ENCODE measurements around the gene FLT3LG. TPM values are rescaled to one million over a fixed set of nuclear protein-coding genes. Genes with fewer than 3 reads are reported as not detected.
A peak's percentile ranks its signal among the peaks of the same experiment; 100 is the strongest.
"Not testable (repeated sequence)": the region's sequence is repeated elsewhere in the genome, so short reads cannot be mapped to it uniquely, and the experiment has no call there.

Gene FLT3LG
- total RNA-seq, 4 donors from 2014 or later, result 5.5 to 11.5 (median 10.4) TPM

DNA sequence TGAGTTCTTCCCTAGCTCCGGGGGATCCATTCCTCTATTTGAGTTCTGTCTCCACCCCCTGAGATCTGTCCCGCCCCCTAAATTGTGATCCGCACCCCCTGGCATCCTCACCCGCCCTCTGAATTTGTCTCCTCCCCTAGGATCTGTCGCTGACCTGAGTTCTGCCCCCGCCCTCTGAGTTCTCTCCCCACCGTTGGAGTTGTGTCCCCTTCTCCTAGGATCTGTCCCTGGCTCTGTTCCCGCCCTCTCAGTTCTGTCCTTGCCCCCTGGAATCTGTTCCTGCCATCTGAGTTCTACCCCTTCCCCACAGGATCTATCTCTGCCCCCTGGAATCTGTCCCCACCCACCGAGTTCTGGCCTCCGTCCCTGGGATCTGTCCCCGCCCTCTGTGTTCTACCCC, 31.7 kb upstream of the FLT3LG start:
- no peaks in the 10 kb centered on the region for H3K9me3 ChIP-seq
- DNase-seq (ENCODE audit: extremely low spot score), result no peak
- peak overlapping the region; percentile 71 to 90 (median 76) for H3K27ac ChIP-seq (replicated peaks in 1 of 4)
- H3K4me1 ChIP-seq, result peaks cover 17 to 41% (median 32%) of the 10 kb centered on the region in 4 donors
- intact Hi-C loops (cut with DNase I), result loop anchor here (5.0 kb wide), 2 partner anchors 175 to 215 kb away; no protein-coding TSS in a partner anchor
- H3K4me3 ChIP-seq, result peak overlapping the region; percentile 58 to 84 (median 64)
- peaks cover 0 to 14% (median 8%) of the 10 kb centered on the region in 4 donors for H3K36me3 ChIP-seq
- TF ChIP-seq EP300 (IDR thresholded peaks at IDR 0.05) (no peak), POLR2AphosphoS5 (IDR thresholded peaks at IDR 0.05) (no peak), POLR2A (IDR thresholded peaks at IDR 0.05; ENCODE audit: low read depth) (no peak)
- TF ChIP-seq, protein P1, sequence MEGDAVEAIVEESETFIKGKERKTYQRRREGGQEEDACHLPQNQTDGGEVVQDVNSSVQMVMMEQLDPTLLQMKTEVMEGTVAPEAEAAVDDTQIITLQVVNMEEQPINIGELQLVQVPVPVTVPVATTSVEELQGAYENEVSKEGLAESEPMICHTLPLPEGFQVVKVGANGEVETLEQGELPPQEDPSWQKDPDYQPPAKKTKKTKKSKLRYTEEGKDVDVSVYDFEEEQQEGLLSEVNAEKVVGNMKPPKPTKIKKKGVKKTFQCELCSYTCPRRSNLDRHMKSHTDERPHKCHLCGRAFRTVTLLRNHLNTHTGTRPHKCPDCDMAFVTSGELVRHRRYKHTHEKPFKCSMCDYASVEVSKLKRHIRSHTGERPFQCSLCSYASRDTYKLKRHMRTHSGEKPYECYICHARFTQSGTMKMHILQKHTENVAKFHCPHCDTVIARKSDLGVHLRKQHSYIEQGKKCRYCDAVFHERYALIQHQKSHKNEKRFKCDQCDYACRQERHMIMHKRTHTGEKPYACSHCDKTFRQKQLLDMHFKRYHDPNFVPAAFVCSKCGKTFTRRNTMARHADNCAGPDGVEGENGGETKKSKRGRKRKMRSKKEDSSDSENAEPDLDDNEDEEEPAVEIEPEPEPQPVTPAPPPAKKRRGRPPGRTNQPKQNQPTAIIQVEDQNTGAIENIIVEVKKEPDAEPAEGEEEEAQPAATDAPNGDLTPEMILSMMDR (IDR thresholded peaks at IDR 0.05), result no peak
- H3K27me3 ChIP-seq, result peaks cover 0 to 58% (median 31%) of the 10 kb centered on the region in 4 donors
- 7% methylated on average over 11 of the region's 11 CpGs for WGBS

DNA sequence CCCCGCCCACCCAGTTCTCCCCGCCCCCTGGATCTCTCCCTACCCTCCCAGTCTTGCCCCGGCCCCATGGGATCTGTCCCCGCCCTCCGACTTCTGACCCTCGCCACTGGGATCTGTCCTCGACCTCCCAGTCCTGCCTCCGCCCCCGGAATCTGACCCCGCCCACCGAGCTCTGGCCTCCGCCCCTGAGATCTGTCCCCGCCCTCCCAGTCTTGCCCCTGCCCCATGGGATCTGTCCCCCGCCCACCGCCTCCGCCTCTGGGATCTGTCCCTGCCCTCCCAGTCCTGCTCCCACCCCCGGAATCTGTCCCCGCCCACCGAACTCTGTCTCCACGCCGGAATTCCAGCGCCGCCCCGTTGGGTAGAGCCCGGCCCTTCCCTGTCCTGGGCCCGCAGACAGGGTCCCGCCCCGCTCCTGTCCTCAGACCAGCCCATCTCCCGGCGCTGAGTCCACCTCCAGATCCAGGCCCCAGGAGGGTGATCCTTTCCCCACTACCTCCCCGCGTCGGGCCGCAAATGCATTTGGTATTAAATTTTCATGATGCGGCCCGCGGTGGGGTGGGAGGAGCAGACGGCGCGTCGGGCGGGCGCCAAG, 31.1 kb upstream of the FLT3LG start:
- Histone ChIP-seq H3K4me1 (peaks cover 17 to 46% (median 35%) of the 10 kb centered on the region in 4 donors), H3K4me3 (peak overlapping the region; percentile 58 to 84 (median 64)), H3K27ac (replicated peaks in 1 of 4) (peak overlapping the region; percentile 71 to 90 (median 76)), H3K9me3 (no peaks in the 10 kb centered on the region), H3K27me3 (peaks cover 0 to 53% (median 28%) of the 10 kb centered on the region in 4 donors), H3K36me3 (peaks cover 0 to 19% (median 10%) of the 10 kb centered on the region in 4 donors)
- peak; percentile 98 for DNase-seq (ENCODE audit: extremely low spot score)
- WGBS, result 0% methylated on average over 14 of the region's 43 CpGs
- no peak for TF ChIP-seq POLR2A (IDR thresholded peaks at IDR 0.05; ENCODE audit: low read depth)
- peak in 1 of 2 donors; percentile 38 for TF ChIP-seq POLR2AphosphoS5 (IDR thresholded peaks at IDR 0.05)
- intact Hi-C loops (cut with DNase I), result loop anchor here (1.0 to 5.0 kb wide), 3 partner anchors 51 to 216 kb away; no protein-coding TSS in a partner anchor

DNA sequence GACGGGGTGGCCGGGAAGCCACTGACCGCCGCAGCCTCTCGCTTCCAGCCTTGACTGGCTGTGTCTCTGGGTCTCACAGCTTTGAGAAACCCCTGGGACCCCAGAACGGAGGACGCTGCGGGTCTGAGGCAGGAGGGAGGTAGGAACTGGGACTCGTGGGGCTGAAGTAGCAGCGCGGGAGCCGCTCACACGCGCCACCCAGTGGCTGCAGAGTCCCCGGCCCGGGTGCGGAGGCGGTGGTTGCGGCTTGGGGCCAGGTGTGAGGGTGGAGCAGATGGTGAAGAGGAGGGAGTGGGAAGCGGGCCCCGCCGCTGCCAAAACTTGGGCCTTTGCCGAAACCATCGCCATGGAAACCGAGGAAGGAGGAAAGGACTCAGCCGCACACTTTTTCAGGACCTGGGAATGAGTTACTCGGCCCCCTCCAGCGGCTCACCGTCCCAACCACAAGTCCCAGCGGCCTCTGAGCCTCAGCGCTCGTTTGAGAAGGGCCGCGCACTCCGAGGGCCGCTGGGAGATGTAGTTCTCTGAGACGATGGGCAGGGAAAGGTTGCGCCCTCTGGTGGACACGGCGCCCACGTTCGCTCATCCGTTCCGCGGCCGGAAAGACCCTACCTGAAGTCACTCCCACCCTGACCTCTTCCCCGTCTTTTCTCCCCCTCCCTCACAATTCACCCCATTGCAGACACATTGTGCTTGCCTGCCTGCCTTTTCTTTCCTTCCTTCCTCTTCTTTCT, 30.5 kb upstream of the FLT3LG start:
- TF ChIP-seq, protein P1 (IDR thresholded peaks at IDR 0.05), result peak; percentile 74 to 86 (median 75)
- TF ChIP-seq POLR2A (IDR thresholded peaks at IDR 0.05; ENCODE audit: low read depth) (no peak), POLR2AphosphoS5 (IDR thresholded peaks at IDR 0.05) (peak; percentile 53 to 75)
- peaks cover 0 to 46% (median 25%) of the 10 kb centered on the region in 4 donors for H3K27me3 ChIP-seq
- under 1% methylated on average over 24 of the region's 47 CpGs for WGBS
- intact Hi-C loops (cut with DNase I), result loop anchor here (1.0 to 5.0 kb wide), 3 partner anchors 51 to 216 kb away; no protein-coding TSS in a partner anchor
- H3K4me3 ChIP-seq, result peak overlapping the region; percentile 58 to 84 (median 64)
- no peaks in the 10 kb centered on the region for H3K9me3 ChIP-seq
- peak overlapping the region; percentile 71 to 90 (median 76) for H3K27ac ChIP-seq (replicated peaks in 1 of 4)
- peak; percentile 98 for DNase-seq (ENCODE audit: extremely low spot score)
- peaks cover 17 to 53% (median 37%) of the 10 kb centered on the region in 4 donors for H3K4me1 ChIP-seq
- H3K36me3 ChIP-seq, result peaks cover 0 to 26% (median 14%) of the 10 kb centered on the region in 4 donors

DNA sequence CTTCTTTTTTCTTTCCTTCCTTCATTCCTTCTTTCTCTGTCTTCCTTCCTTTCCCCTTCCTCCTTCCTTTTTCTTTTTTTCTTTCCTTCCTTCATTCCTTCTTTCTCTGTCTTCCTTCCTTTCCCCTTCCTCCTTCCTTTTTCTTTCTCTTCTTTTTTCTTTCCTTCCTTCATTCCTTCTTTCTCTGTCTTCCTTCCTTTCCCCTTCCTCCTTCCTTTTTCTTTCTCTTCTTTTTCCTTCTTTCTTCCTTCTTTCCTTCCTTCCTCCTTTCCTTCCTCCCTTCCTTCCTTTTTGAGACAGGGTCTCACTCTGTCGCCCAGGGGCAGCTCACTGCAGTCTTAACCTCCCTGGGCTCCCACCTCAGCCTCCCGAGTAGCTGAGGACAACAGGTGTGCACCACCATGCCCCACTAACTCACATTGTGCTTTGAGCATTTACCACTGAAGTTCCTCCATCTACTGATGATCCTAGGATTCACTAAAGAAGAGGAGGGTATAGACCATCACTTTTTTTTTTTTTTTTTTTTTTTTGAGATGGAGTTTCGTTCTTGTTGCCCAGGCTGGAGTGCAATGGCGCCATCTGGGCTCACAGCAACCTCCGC, 29.8 kb upstream of the FLT3LG start:
- H3K9me3 ChIP-seq; DNase-seq (ENCODE audit: extremely low spot score); H3K4me3 ChIP-seq: not testable (repeated sequence)
- intact Hi-C loops (cut with DNase I), result loop anchor here (5.0 kb wide), 2 partner anchors 177 to 217 kb away; no protein-coding TSS in a partner anchor
- Histone ChIP-seq H3K4me1 (peaks cover 17 to 53% (median 37%) of the 10 kb centered on the region in 4 donors), H3K27ac (replicated peaks in 1 of 4) (peak overlapping the region in 2 of 4 donors; percentile 71 to 76), H3K27me3 (peaks cover 0 to 40% (median 22%) of the 10 kb centered on the region in 4 donors), H3K36me3 (peaks cover 5 to 32% (median 19%) of the 10 kb centered on the region in 4 donors)
- WGBS, result 55% methylated on average over 3 of the region's 5 CpGs

DNA sequence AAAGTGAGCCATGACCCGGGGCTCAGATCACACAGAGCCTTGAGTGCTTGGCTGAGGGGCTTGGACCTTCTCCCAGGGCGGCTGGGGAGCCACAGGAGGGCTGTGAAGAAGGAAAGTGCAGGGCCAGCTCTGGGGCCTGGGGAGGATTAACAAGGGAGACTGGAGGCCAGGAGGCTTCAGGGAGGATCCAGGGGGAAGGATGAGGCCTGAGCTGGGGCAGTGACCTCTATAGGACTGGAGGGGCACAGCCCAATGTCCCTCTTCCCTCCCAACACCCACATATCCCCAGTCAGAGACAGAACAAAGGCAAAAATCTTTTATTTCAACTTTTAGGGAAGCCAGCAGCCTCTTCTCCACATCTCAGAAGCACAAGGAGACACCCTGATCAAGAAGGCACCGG, 28.0 kb upstream of the FLT3LG start:
- TF ChIP-seq, protein P1 (IDR thresholded peaks at IDR 0.05), result no peak
- TF ChIP-seq POLR2AphosphoS5 (IDR thresholded peaks at IDR 0.05) (no peak), POLR2A (IDR thresholded peaks at IDR 0.05; ENCODE audit: low read depth) (no peak), EP300 (IDR thresholded peaks at IDR 0.05) (no peak)
- intact Hi-C loops (cut with DNase I), result no loop called here
- Histone ChIP-seq H3K27ac (replicated peaks in 1 of 4) (no peak overlapping the region), H3K36me3 (peaks cover 5 to 44% (median 25%) of the 10 kb centered on the region in 4 donors), H3K27me3 (peaks cover 0 to 22% (median 11%) of the 10 kb centered on the region in 4 donors), H3K9me3 (no peaks in the 10 kb centered on the region), H3K4me3 (no peak overlapping the region), H3K4me1 (peaks cover 14 to 54% (median 42%) of the 10 kb centered on the region in 4 donors)
- DNase-seq (ENCODE audit: extremely low spot score), result no peak
- WGBS, result 96% methylated on average over 3 of the region's 3 CpGs

All from esophagus muscularis mucosa (tissue), 4 donors.